Chondrocyte (in vitro differentiated cells): ENCODE results near the gene PTPRC. TPM values are rescaled to one million over a fixed set of nuclear protein-coding genes. Genes with fewer than 3 reads are reported as not detected.

Experiments used
- DNase-seq: peaks from one replicate; pipeline ENCODE4 v3.0.0; 2021; ENCODE audit warnings: mixed read lengths, low spot score
- H3K27ac Mint-ChIP-seq: one replicate; pipeline ENCODE4 v1.8.0; 2021; ENCODE audit warnings: mild to moderate bottlenecking, moderate library complexity, mixed read lengths; ENCODE audit not compliant: unreplicated experiment
- H3K27me3 Mint-ChIP-seq: 2 replicates; pipeline ENCODE4 v1.8.0; 2021; ENCODE audit warnings: low read depth, mixed read lengths
- H3K36me3 Mint-ChIP-seq: 2 replicates; pipeline ENCODE4 v1.8.0; 2021; ENCODE audit warnings: low read depth, mixed read lengths
- H3K4me1 Mint-ChIP-seq: 2 replicates; pipeline ENCODE4 v1.8.0; 2021; ENCODE audit warnings: low read depth, mild to moderate bottlenecking, mixed read lengths
- H3K4me3 Mint-ChIP-seq: one replicate; pipeline ENCODE4 v1.8.0; 2021; ENCODE audit warnings: mild to moderate bottlenecking, moderate library complexity, mixed read lengths; ENCODE audit not compliant: unreplicated experiment
- H3K9me3 Mint-ChIP-seq: 2 replicates; pipeline ENCODE4 v1.8.0; 2021; ENCODE audit warnings: low read depth, mixed read lengths
- CTCF ChIP-seq: fragments of 200-600 bp; sonication (generic); IDR thresholded peaks from 2 replicates; pipeline ENCODE4 v1.5.0; 2021; ENCODE audit warnings: antibody characterized with exemption, mild to moderate bottlenecking, moderate library complexity
- total RNA-seq: library from RNA; stranded (reverse); gene quantifications from 3 replicates; pipeline ENCODE4 v1.2.1, GENCODE V29; 2021

The PTPRC gene
- total RNA-seq, 1 donor from 2014 or later, result not detected

- H3K27me3 Mint-ChIP-seq, result no peaks in the 10 kb centered on the region
- DNase-seq, result no peak
- H3K9me3 Mint-ChIP-seq, result peaks cover 4% of the 10 kb centered on the region
- H3K36me3 Mint-ChIP-seq, result no peaks in the 10 kb centered on the region
- H3K4me1 Mint-ChIP-seq, result peaks cover 6% of the 10 kb centered on the region
- no peak for TF ChIP-seq CTCF
- no peak overlapping the region for H3K4me3 Mint-ChIP-seq
- no peak overlapping the region for H3K27ac Mint-ChIP-seq
Measured at GRCh38 chr1:198635964-198636363, 2.9 kb upstream of the PTPRC start.

GRCh38 chr1:198636391-198636790, 2.4 kb upstream of the PTPRC start:
- H3K27ac Mint-ChIP-seq, result no peak overlapping the region
- H3K9me3 Mint-ChIP-seq, result peaks cover 4% of the 10 kb centered on the region
- no peaks in the 10 kb centered on the region for H3K36me3 Mint-ChIP-seq
- no peaks in the 10 kb centered on the region for H3K27me3 Mint-ChIP-seq
- no peak for DNase-seq
- peaks cover 6% of the 10 kb centered on the region for H3K4me1 Mint-ChIP-seq
- H3K4me3 Mint-ChIP-seq, result no peak overlapping the region
- no peak for TF ChIP-seq CTCF

- no peak for TF ChIP-seq CTCF
- no peaks in the 10 kb centered on the region for H3K27me3 Mint-ChIP-seq
- peaks cover 4% of the 10 kb centered on the region for H3K9me3 Mint-ChIP-seq
Measured at GRCh38 chr1:198637157-198637556, 1.7 kb upstream of the PTPRC start.

GRCh38 chr1:198637916-198638437, 863 bp upstream of the PTPRC start:
- Mint-ChIP-seq H3K27me3 (no peaks in the 10 kb centered on the region), H3K27ac (no peak overlapping the region), H3K4me1 (peaks cover 6% of the 10 kb centered on the region), H3K9me3 (peaks cover 4% of the 10 kb centered on the region), H3K4me3 (no peak overlapping the region), H3K36me3 (no peaks in the 10 kb centered on the region)
- no peak for TF ChIP-seq CTCF
- no peak for DNase-seq

More at GRCh38 chr1:198637157-198637556, 1.7 kb upstream of the PTPRC start:
- H3K27ac Mint-ChIP-seq, result no peak overlapping the region
- no peaks in the 10 kb centered on the region for H3K36me3 Mint-ChIP-seq
- no peak overlapping the region for H3K4me3 Mint-ChIP-seq
- no peak for DNase-seq
- H3K4me1 Mint-ChIP-seq, result peaks cover 6% of the 10 kb centered on the region

DNA sequence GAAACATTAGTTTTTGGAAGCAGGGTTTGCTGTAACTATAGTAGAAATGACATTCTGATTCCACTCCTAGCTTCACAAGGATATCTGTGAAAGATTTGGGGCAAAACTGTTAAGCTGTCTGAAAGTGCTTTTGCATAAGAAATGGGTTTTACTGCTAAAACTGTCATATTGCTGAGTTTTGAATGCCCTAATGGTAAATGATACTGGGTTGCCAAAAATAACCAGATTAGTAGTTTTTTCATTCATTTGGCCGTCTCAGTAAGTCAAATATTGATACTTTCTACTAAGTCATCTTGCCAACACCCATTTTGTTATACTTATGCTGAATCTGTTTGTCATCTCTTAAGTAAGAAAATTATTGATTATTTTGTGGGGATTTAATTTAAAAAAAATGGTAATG, 399 bp upstream of the PTPRC start:
- H3K4me3 Mint-ChIP-seq, result no peak overlapping the region
- TF ChIP-seq CTCF, result no peak
- peaks cover 6% of the 10 kb centered on the region for H3K4me1 Mint-ChIP-seq
- H3K36me3 Mint-ChIP-seq, result no peaks in the 10 kb centered on the region
- H3K27ac Mint-ChIP-seq, result no peak overlapping the region
- no peak for DNase-seq
- H3K27me3 Mint-ChIP-seq, result no peaks in the 10 kb centered on the region
- H3K9me3 Mint-ChIP-seq, result no peaks in the 10 kb centered on the region
